Karpas-422 (cell line): ENCODE measurements around the gene SERHL2. TPM values are rescaled to one million over a fixed set of nuclear protein-coding genes. Genes with fewer than 3 reads are reported as not detected.
"Not testable (repeated sequence)": the region's sequence is repeated elsewhere in the genome, so short reads cannot be mapped to it uniquely, and the experiment has no call there.

Source experiments
- DNase-seq: peaks from one replicate; pipeline ENCODE4 v3.0.0-alpha.2; 2015
- H2AFZ ChIP-seq: fragments of 200-600 bp; sonication (generic); 2 replicates; pipeline ENCODE4 v1.6.1; 2014; ENCODE audit warnings: antibody characterized with exemption, low read length, mixed read lengths
- H3K27ac ChIP-seq: fragments of 200-600 bp; sonication (generic); 2 replicates; pipeline ENCODE4 v1.5.1; 2014; ENCODE audit warnings: mild to moderate bottlenecking, low read length, moderate library complexity
- H3K27me3 ChIP-seq: fragments of 200-600 bp; sonication (generic); 2 replicates; pipeline ENCODE4 v1.6.1; 2014; ENCODE audit warnings: low read length, mixed read lengths
- H3K36me3 ChIP-seq: fragments of 200-600 bp; sonication (generic); 2 replicates; pipeline ENCODE4 v1.6.1; 2014; ENCODE audit warnings: low read length, mixed read lengths; ENCODE audit not compliant: insufficient read depth
- H3K4me1 ChIP-seq: fragments of 200-600 bp; sonication (generic); 2 replicates; pipeline ENCODE4 v1.6.1; 2014; ENCODE audit warnings: mild to moderate bottlenecking, low read length, mixed read lengths
- H3K4me2 ChIP-seq: fragments of 200-600 bp; sonication (generic); 2 replicates; pipeline ENCODE4 v1.6.1; 2014; ENCODE audit warnings: low read length, low read depth, mild to moderate bottlenecking; ENCODE audit not compliant: poor library complexity, severe bottlenecking
- H3K4me3 ChIP-seq: fragments of 200-600 bp; sonication (generic); 2 replicates; pipeline ENCODE4 v1.5.1; 2014; ENCODE audit warnings: mild to moderate bottlenecking, antibody characterized with exemption, low read length, mixed read lengths
- H3K79me2 ChIP-seq: fragments of 200-600 bp; sonication (generic); 2 replicates; pipeline ENCODE4 v1.6.1; 2014; ENCODE audit warnings: mild to moderate bottlenecking, low read length, mixed read lengths
- H3K9ac ChIP-seq: fragments of 200-600 bp; sonication (generic); 2 replicates; pipeline ENCODE4 v1.6.0; 2014; ENCODE audit warnings: low read length
- H3K9me2 ChIP-seq: fragments of 200-600 bp; sonication (generic), shearing (Covaris generic); replicated peaks from 2 replicates; pipeline ENCODE4 v1.6.0; 2014; ENCODE audit warnings: mild to moderate bottlenecking, low read length, moderate library complexity; ENCODE audit not compliant: insufficient read depth
- H3K9me3 ChIP-seq: fragments of 300-700, 200-600 bp; sonication (generic); 2 replicates; pipeline ENCODE4 v1.6.1; 2014; ENCODE audit warnings: low read length, mixed read lengths
- H4K20me1 ChIP-seq: fragments of 200-600 bp; sonication (generic); 2 replicates; pipeline ENCODE4 v1.6.1; 2014; ENCODE audit warnings: mild to moderate bottlenecking, antibody characterized with exemption, low read length, low read depth; ENCODE audit not compliant: insufficient read depth
- total RNA-seq: library from RNA; depleted of rRNA; stranded (reverse); fragments of >200 nt; shearing (Covaris generic); gene quantifications from 2 replicates; pipeline ENCODE4 v1.2.3, GENCODE V29; 2014; ENCODE audit warnings: low replicate concordance

The SERHL2 gene
- total RNA-seq, 1 experiment from 2014 or later: 3.7 TPM

GRCh38 chr22:42615860-42616175 lies 62.1 kb downstream of the SERHL2 start:
- not testable (repeated sequence) for DNase-seq, H3K9me3 ChIP-seq, H3K27me3 ChIP-seq, H2AFZ ChIP-seq, H3K36me3 ChIP-seq, H3K9me2 ChIP-seq
- Histone ChIP-seq H3K4me2 (peak overlapping the region; percentile 77), H3K4me3 (peak overlapping the region; percentile 57), H4K20me1 (peaks cover 10% of the 10 kb centered on the region; the same call in 1 of the 2 replicates), H3K27ac (peak overlapping the region; percentile 84), H3K79me2 (peaks cover 35% of the 10 kb centered on the region), H3K9ac (peak overlapping the region; percentile 90), H3K4me1 (peaks cover 28% of the 10 kb centered on the region)

DNA sequence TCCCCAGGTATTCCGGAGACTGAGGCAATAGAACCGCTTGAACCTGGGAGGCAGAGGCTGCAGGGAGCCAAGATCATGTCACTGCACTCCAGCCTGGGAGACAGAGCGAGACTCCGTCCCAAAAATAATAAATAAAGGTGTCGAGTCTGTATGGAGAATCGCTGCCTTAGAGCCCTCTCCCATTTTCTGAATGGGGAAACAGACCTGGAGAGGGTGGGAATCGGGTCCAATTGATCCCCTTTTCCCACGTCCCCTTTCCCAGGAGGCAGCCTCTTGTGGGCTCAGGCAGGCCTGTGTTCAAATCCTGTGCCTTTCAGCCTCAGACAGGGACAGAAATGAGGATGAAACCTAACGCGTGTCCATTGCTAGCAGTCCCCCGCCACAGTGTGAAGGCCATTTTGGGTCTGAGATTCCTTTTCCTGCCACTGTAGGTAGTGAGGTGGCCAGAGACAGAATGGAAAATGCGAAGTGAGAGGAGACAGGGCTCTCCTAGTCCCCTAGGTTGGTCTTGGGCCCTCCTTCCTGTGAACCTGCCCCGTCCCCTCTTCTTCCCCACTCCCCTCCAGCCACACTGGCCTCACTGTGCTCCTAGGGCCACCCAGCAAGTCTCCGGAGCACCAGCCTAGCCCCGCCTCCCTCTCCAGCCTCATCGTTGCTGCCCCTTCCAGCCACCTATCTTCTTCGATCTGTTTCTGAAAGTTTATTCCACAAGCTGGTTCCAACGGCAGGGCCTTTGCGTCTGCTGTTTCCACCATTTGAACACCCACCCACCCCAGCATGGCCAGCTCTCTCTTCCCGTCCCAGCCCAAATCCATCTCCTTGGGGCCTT lies 63.6 kb downstream of the SERHL2 start:
- Histone ChIP-seq H3K27ac (no peak overlapping the region), H3K79me2 (peaks cover 19% of the 10 kb centered on the region)
- no peak for DNase-seq

GRCh38 chr22:42619261-42620063 lies 65.7 kb downstream of the SERHL2 start:
- H3K9me3 ChIP-seq: no peaks in the 10 kb centered on the region
- DNase-seq: no peak
- no peak overlapping the region for H3K27ac ChIP-seq
- no peaks in the 10 kb centered on the region for H3K9me2 ChIP-seq
- no peak overlapping the region for H2AFZ ChIP-seq
- no peak overlapping the region for H3K4me3 ChIP-seq
- H3K9ac ChIP-seq: no peak overlapping the region
- no peak overlapping the region for H3K4me2 ChIP-seq
- peaks cover 27% of the 10 kb centered on the region for H3K4me1 ChIP-seq
- H3K27me3 ChIP-seq: no peaks in the 10 kb centered on the region
- H3K79me2 ChIP-seq: no peaks in the 10 kb centered on the region
- no peaks in the 10 kb centered on the region for H4K20me1 ChIP-seq
- H3K36me3 ChIP-seq: no peaks in the 10 kb centered on the region

More for the DNA sequence above, 63.6 kb downstream of the SERHL2 start:
- H4K20me1 ChIP-seq: peaks cover 5% of the 10 kb centered on the region; the same call in 1 of the 2 replicates
- no peak overlapping the region for H3K4me3 ChIP-seq
- peaks cover 25% of the 10 kb centered on the region for H3K4me1 ChIP-seq
- no peak overlapping the region for H3K4me2 ChIP-seq
- no peaks in the 10 kb centered on the region for H3K27me3 ChIP-seq
- H2AFZ ChIP-seq: no peak overlapping the region
- no peak overlapping the region; the same call in 1 of the 2 replicates for H3K9ac ChIP-seq
- H3K9me3 ChIP-seq: no peaks in the 10 kb centered on the region
- no peaks in the 10 kb centered on the region for H3K9me2 ChIP-seq
- H3K36me3 ChIP-seq: peaks cover 1% of the 10 kb centered on the region; the same call in 1 of the 2 replicates

DNA sequence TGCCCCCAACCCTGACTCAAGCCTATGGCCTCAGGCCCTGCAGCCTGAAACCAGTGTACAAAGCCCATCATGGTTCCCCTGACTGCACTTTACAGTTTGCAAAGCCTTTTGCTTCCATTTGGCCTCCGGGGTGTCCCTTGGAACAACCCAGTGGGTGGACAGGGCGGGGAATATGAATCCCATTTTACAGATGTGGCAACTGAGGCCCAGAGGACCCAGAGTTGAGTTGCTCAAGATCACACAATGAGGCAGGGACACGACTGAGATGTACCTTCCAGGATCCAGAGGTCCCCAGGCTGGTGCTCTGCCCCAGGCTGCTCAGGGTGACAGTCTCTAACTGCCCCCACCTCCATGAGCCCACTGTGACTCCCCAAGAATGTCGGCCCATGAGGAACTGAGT lies 66.3 kb downstream of the SERHL2 start:
- Histone ChIP-seq H3K4me3 (no peak overlapping the region), H3K9me2 (no peaks in the 10 kb centered on the region), H4K20me1 (no peaks in the 10 kb centered on the region), H2AFZ (no peak overlapping the region), H3K27ac (no peak overlapping the region), H3K27me3 (no peaks in the 10 kb centered on the region), H3K4me1 (peaks cover 27% of the 10 kb centered on the region), H3K4me2 (no peak overlapping the region), H3K79me2 (no peaks in the 10 kb centered on the region), H3K9me3 (no peaks in the 10 kb centered on the region), H3K36me3 (no peaks in the 10 kb centered on the region), H3K9ac (no peak overlapping the region)
- DNase-seq: no peak

GRCh38 chr22:42621505-42622002 lies 67.8 kb downstream of the SERHL2 start:
- no peaks in the 10 kb centered on the region for H3K36me3 ChIP-seq
- peak; percentile 77 for DNase-seq
- no peak overlapping the region for H3K4me2 ChIP-seq
- H3K9me2 ChIP-seq: no peaks in the 10 kb centered on the region
- no peak overlapping the region for H3K27ac ChIP-seq
- H3K79me2 ChIP-seq: no peaks in the 10 kb centered on the region
- no peaks in the 10 kb centered on the region for H4K20me1 ChIP-seq
- H3K4me1 ChIP-seq: peaks cover 16% of the 10 kb centered on the region
- H3K9me3 ChIP-seq: no peaks in the 10 kb centered on the region
- no peak overlapping the region for H2AFZ ChIP-seq
- H3K4me3 ChIP-seq: no peak overlapping the region
- no peaks in the 10 kb centered on the region for H3K27me3 ChIP-seq
- no peak overlapping the region for H3K9ac ChIP-seq

DNA sequence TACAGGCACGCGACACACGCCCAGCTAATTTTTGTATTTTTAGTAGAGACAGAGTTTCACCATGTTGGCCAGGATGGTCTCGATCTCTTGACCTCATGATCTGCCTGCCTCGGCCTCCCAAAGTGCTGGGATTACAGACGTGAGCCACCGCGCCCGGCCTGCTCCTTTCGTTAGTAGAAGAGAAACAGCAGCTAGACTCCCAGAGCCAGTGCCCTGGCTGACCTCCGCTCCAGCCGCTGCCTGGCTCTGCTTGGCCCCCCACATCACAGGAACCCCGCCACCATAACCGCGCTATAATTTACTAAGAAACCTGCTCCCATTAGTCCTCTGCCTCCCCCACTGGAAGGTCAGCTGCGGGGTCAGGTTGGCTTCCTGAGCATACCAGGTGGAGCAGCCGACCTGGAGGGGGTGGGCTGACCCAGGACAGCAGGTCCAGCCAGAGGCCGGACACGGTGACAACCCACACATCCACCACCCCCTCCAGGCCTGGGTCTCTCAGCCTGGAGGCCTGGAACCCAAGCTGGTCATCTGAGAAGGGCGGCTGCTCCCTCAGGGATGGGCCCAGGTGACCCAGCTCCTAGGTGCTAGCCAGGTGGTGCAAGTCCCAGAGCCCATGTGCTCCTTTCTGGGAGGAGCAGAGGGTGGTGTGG lies 68.4 kb downstream of the SERHL2 start:
- Histone ChIP-seq H3K9ac (no peak overlapping the region), H3K36me3 (no peaks in the 10 kb centered on the region), H3K79me2 (no peaks in the 10 kb centered on the region), H3K4me3 (no peak overlapping the region), H3K4me1 (peaks cover 16% of the 10 kb centered on the region), H3K4me2 (no peak overlapping the region), H4K20me1 (no peaks in the 10 kb centered on the region), H3K27me3 (no peaks in the 10 kb centered on the region), H3K9me3 (no peaks in the 10 kb centered on the region), H3K27ac (no peak overlapping the region), H3K9me2 (no peaks in the 10 kb centered on the region), H2AFZ (no peak overlapping the region)
- no peak for DNase-seq

- Histone ChIP-seq H3K36me3 (no peaks in the 10 kb centered on the region), H3K9me2 (no peaks in the 10 kb centered on the region), H3K27me3 (no peaks in the 10 kb centered on the region), H3K4me3 (no peak overlapping the region), H3K79me2 (no peaks in the 10 kb centered on the region), H4K20me1 (no peaks in the 10 kb centered on the region), H2AFZ (no peak overlapping the region), H3K4me1 (peaks cover 16% of the 10 kb centered on the region), H3K9me3 (no peaks in the 10 kb centered on the region), H3K27ac (peak overlapping the region; percentile 62), H3K9ac (0 out of 2 replicates have a peak overlapping the region, but pooled peaks have one; percentile 6), H3K4me2 (no peak overlapping the region)
- peak; percentile 61 for DNase-seq
Measured at GRCh38 chr22:42623301-42623751, 69.6 kb downstream of the SERHL2 start.
